Measurements from ENCODE around the gene C10orf71. TPM values are rescaled to one million over a fixed set of nuclear protein-coding genes. Genes with fewer than 3 reads are reported as not detected.

The C10orf71 gene
- total RNA-seq, 2 donors from 2014 or later, result 0.15 TPM; not detected in 1

DNA sequence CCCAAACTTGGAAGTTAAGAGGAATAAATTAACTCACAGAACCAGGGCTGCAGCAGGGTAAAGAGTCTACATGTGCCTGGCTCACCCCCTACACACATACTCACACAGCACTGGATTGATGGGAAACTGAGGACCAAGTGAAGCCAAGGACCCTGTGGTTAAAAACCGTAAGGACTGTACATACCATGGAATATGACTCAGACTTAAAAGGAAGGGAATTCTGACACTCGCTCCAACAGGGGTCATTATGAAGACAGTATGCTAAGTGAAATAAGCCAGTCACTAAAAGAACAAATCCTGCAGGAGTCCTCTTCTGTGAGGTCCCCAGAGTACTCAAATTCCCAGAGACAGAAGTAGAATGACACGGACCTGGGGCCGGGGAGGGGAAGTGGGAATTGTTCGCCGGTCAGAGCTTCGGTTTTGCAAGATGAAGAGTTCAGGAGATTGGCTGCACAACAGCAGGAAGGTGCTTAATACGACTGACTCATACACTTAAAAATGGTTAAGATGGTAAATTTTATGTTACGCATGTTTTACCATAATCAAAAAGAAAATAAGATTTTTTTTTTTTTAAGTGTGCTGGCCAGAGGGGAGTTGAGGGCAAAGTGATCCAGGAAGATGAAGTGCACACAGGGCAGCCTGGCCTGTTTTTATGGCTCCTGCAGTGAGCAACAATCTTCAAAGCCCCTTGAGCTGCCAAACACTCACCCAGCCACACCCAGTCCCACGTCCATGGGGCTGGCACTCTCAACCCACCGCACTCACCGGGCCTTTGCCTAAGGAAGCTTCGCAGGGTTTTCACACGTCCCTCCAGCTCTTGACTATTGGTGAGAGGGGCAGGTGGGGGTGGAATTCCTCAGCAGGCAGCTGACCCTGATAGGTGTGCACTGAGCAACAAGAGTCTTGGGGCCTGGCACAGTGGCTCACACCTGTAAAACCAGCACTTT is 70.5 kb downstream of the C10orf71 start:
- Mint-ChIP-seq H3K27me3 (ENCODE audit: insufficient read depth) (no peaks in the 10 kb centered on the region), H3K36me3 (ENCODE audit: low read depth) (no peaks in the 10 kb centered on the region), H3K9me3 (no peaks in the 10 kb centered on the region), H3K4me1 (no peaks in the 10 kb centered on the region), H3K4me3 (no peak overlapping the region), H3K27ac (no peak overlapping the region)
- no peaks in the 10 kb centered on the region for H3K36me3 ChIP-seq (ENCODE audit: control insufficient read depth, insufficient read depth, low read length)
- no peak overlapping the region for H3K27ac ChIP-seq (ENCODE audit: low read depth, low read length)
- H3K9ac ChIP-seq (ENCODE audit: extremely low read depth, low read length, poor library complexity, severe bottlenecking), result no peak overlapping the region
- H3K4me3 ChIP-seq (ENCODE audit: low read length), result no peak overlapping the region
- 75 to 87% methylated on average over 7 to 14 of the region's 14 CpGs for WGBS, 2 experiments (ENCODE audit: insufficient coverage in 1 of 2, insufficient read length in 1 of 2)
- H3K27me3 ChIP-seq (ENCODE audit: control insufficient read depth, insufficient read depth, low read length, poor library complexity, severe bottlenecking), result no peaks in the 10 kb centered on the region
- H3K4me1 ChIP-seq (ENCODE audit: control insufficient read depth, insufficient read depth, low read length), result no peaks in the 10 kb centered on the region
- H3K9me3 ChIP-seq (ENCODE audit: control insufficient read depth, low read length), result no peaks in the 10 kb centered on the region
- TF ChIP-seq, protein P1, sequence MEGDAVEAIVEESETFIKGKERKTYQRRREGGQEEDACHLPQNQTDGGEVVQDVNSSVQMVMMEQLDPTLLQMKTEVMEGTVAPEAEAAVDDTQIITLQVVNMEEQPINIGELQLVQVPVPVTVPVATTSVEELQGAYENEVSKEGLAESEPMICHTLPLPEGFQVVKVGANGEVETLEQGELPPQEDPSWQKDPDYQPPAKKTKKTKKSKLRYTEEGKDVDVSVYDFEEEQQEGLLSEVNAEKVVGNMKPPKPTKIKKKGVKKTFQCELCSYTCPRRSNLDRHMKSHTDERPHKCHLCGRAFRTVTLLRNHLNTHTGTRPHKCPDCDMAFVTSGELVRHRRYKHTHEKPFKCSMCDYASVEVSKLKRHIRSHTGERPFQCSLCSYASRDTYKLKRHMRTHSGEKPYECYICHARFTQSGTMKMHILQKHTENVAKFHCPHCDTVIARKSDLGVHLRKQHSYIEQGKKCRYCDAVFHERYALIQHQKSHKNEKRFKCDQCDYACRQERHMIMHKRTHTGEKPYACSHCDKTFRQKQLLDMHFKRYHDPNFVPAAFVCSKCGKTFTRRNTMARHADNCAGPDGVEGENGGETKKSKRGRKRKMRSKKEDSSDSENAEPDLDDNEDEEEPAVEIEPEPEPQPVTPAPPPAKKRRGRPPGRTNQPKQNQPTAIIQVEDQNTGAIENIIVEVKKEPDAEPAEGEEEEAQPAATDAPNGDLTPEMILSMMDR (conservative IDR thresholded peaks at IDR 0.05), result no peak
- DNase-seq, result no peak

DNA sequence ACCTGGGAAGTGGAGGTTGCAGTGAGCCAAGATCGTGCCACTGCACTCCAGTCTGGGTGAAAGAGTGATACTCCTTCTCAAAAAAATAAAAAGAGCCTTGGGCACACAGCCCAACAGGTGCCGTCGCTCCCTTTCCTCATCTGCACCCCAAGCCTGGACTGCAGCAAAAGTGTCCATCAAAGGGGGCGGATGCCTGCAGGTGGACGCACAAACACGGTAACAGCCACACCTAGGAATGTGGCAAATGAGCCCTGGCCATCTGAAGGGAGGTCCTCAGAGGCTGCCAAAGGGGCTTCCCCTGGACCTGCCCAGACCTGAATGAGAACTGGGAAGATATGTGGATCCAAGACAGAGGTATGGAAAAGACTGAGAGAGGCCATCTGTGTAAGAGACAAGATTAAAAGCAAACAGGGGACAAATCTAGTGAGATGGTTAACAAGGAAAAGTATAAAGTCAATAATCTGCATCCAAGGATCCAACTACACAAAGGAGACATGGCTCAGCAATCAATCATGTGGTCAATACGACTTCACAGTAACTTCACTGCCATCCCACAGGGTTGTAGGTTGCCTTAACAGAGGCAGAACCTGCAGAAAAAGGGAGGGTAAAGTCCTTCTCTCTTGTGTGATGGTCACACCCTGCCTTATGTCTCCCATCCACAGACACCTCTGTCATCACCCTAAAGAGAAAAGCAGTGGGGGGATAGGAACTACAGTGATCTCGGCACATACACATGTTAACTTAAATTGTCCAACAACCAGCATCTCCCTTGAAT is 71.5 kb downstream of the C10orf71 start:
- Histone ChIP-seq H3K9ac (ENCODE audit: extremely low read depth, low read length, poor library complexity, severe bottlenecking) (no peak overlapping the region), H3K4me3 (ENCODE audit: low read length) (no peak overlapping the region), H3K27ac (ENCODE audit: low read depth, low read length) (no peak overlapping the region), H3K36me3 (ENCODE audit: control insufficient read depth, insufficient read depth, low read length) (no peaks in the 10 kb centered on the region), H3K27me3 (ENCODE audit: control insufficient read depth, insufficient read depth, low read length, poor library complexity, severe bottlenecking) (no peaks in the 10 kb centered on the region), H3K4me1 (ENCODE audit: control insufficient read depth, insufficient read depth, low read length) (no peaks in the 10 kb centered on the region), H3K9me3 (ENCODE audit: control insufficient read depth, low read length) (no peaks in the 10 kb centered on the region)
- no peaks in the 10 kb centered on the region for H3K4me1 Mint-ChIP-seq
- H3K27ac Mint-ChIP-seq, result no peak overlapping the region
- no peaks in the 10 kb centered on the region for H3K36me3 Mint-ChIP-seq (ENCODE audit: low read depth)
- TF ChIP-seq, protein P1 (conservative IDR thresholded peaks at IDR 0.05), result no peak
- 86 to 87% methylated on average over 3 to 8 of the region's 8 CpGs for WGBS, 2 experiments (ENCODE audit: insufficient coverage in 1 of 2, insufficient read length in 1 of 2)
- H3K4me3 Mint-ChIP-seq, result no peak overlapping the region
- peaks cover 5% of the 10 kb centered on the region for H3K27me3 Mint-ChIP-seq (ENCODE audit: insufficient read depth)
- no peaks in the 10 kb centered on the region for H3K9me3 Mint-ChIP-seq
- DNase-seq, result no peak

DNA sequence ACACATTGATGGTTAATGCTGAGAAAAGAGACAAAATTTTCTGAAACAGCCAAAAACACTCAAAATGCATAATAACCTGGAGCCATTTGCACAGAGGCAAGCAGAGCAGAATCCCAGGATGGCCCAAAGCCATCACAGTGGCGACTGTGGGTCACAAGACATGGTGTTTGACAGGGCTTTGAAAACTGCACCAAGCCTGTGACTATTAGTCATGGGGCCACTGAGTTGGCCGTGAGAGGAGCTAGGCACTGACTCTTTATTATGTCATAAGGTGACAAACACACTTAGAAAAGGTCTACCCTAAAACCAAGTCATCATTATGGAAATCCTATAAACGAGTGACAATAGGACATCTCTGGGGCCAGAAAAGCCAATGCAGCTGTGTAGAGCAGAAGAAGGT is 73.0 kb downstream of the C10orf71 start:
- no peak for DNase-seq
- 91 to 92% methylated on average over 2 to 3 of the region's 3 CpGs for WGBS, 2 experiments (ENCODE audit: insufficient coverage in 1 of 2, insufficient read length in 1 of 2)
- H3K27me3 Mint-ChIP-seq (ENCODE audit: insufficient read depth), result peaks cover 9% of the 10 kb centered on the region

More for the DNA sequence above, 73.0 kb downstream of the C10orf71 start:
- Histone ChIP-seq H3K4me3 (ENCODE audit: low read length) (no peak overlapping the region), H3K9me3 (ENCODE audit: control insufficient read depth, low read length) (no peaks in the 10 kb centered on the region), H3K4me1 (ENCODE audit: control insufficient read depth, insufficient read depth, low read length) (no peaks in the 10 kb centered on the region), H3K27me3 (ENCODE audit: control insufficient read depth, insufficient read depth, low read length, poor library complexity, severe bottlenecking) (no peaks in the 10 kb centered on the region), H3K36me3 (ENCODE audit: control insufficient read depth, insufficient read depth, low read length) (no peaks in the 10 kb centered on the region), H3K9ac (ENCODE audit: extremely low read depth, low read length, poor library complexity, severe bottlenecking) (no peak overlapping the region), H3K27ac (ENCODE audit: low read depth, low read length) (no peak overlapping the region)
- Mint-ChIP-seq H3K4me3 (no peak overlapping the region), H3K36me3 (ENCODE audit: low read depth) (no peaks in the 10 kb centered on the region), H3K9me3 (no peaks in the 10 kb centered on the region), H3K4me1 (no peaks in the 10 kb centered on the region), H3K27ac (no peak overlapping the region)
- TF ChIP-seq, protein P1 (conservative IDR thresholded peaks at IDR 0.05), result no peak

All from endodermal cell (in vitro differentiated cells).